Activated CD8-positive, alpha-beta T cell treated with anti-CD3 and anti-CD28 coated beads for 36 hours (primary cell): ENCODE measurements around the gene UBR3. TPM values are rescaled to one million over a fixed set of nuclear protein-coding genes. Genes with fewer than 3 reads are reported as not detected.
"Not testable (repeated sequence)": the region's sequence is repeated elsewhere in the genome, so short reads cannot be mapped to it uniquely, and the experiment has no call there.

ENCODE experiments used
- ATAC-seq: fragments of 200-7000 bp; cut with Tn5 transposase; one replicate; pipeline ENCODE4 v1.10.0; 2021; ENCODE audit warnings: mild to moderate bottlenecking, moderate library complexity
- CTCF ChIA-PET: fragments of 350-600 bp; sonication (Branson Sonifier 250); formaldehyde crosslinking; loops from one replicate; lab custom pipeline; 2021; ENCODE audit warnings: antibody characterized with exemption; lab: Charles Lee
- POLR2A ChIA-PET: fragments of 350-600 bp; sonication (Branson Sonifier 250); formaldehyde crosslinking; loops from one replicate; lab custom pipeline; 2021; ENCODE audit warnings: antibody characterized with exemption; lab: Charles Lee
- DNase-seq: peaks from one replicate; pipeline ENCODE4 v3.0.0-alpha.2; 2020
- H3K27ac Mint-ChIP-seq: one replicate; pipeline ENCODE4 v1.8.0; 2021; ENCODE audit warnings: mild to moderate bottlenecking, mixed read lengths
- H3K27me3 Mint-ChIP-seq: one replicate; pipeline ENCODE4 v1.8.0; 2021; ENCODE audit warnings: mixed read lengths
- H3K36me3 Mint-ChIP-seq: one replicate; pipeline ENCODE4 v1.8.0; 2021; ENCODE audit warnings: low read depth, mixed read lengths
- H3K4me1 Mint-ChIP-seq: one replicate; pipeline ENCODE4 v1.8.0; 2021; ENCODE audit warnings: low read depth, mixed read lengths
- H3K4me3 Mint-ChIP-seq: one replicate; pipeline ENCODE4 v1.8.0; 2021; ENCODE audit warnings: mild to moderate bottlenecking, moderate library complexity, mixed read lengths
- H3K9me3 Mint-ChIP-seq: one replicate; pipeline ENCODE4 v1.8.0; 2021; ENCODE audit warnings: mixed read lengths
- intact Hi-C: fragments of 100-400 bp; cut with micrococcal nuclease; formaldehyde crosslinking; loops from one replicate; pipeline ENCODE4 v1.10.0; 2022
- total RNA-seq, 2 experiments: library from RNA; stranded (reverse); gene quantifications; one replicate each; pipeline ENCODE4 v1.2.3, GENCODE V29; 2021
- TF ChIP-seq, protein P1 (sequence below): fragments of 200-600 bp; IDR thresholded peaks from one replicate; pipeline ENCODE4 v1.8.0; 2022; ENCODE audit warnings: antibody characterized with exemption, mild to moderate bottlenecking

Gene UBR3
- total RNA-seq, 2 experiments from 2014 or later: 14.0 to 15.7 TPM

DNA sequence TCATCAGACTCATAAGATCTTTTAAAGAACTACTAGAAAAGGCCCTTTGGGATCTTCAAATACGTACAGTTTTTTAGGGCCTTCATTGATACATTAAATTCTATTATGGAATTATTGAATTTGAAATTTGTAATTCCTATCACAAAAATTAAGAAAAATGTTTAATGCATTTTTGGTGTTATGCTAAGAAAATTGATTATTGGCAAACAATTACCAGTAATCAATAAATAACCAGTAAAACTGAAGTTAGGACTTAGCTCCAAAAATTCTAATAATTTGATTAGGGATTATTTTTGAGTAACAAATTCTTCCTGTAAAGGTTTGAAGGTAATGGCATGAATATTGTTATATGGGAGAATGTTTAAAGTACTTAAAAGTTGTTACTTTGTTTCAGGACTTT lies 119.3 kb downstream of the UBR3 start:
- no peak for ATAC-seq
- no peak for DNase-seq
- ChIA-PET POLR2A (no interaction called here), CTCF (no interaction called here)
- TF ChIP-seq, protein P1, sequence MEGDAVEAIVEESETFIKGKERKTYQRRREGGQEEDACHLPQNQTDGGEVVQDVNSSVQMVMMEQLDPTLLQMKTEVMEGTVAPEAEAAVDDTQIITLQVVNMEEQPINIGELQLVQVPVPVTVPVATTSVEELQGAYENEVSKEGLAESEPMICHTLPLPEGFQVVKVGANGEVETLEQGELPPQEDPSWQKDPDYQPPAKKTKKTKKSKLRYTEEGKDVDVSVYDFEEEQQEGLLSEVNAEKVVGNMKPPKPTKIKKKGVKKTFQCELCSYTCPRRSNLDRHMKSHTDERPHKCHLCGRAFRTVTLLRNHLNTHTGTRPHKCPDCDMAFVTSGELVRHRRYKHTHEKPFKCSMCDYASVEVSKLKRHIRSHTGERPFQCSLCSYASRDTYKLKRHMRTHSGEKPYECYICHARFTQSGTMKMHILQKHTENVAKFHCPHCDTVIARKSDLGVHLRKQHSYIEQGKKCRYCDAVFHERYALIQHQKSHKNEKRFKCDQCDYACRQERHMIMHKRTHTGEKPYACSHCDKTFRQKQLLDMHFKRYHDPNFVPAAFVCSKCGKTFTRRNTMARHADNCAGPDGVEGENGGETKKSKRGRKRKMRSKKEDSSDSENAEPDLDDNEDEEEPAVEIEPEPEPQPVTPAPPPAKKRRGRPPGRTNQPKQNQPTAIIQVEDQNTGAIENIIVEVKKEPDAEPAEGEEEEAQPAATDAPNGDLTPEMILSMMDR: no peak
- Mint-ChIP-seq H3K4me3 (no peak overlapping the region), H3K36me3 (peaks cover 11% of the 10 kb centered on the region), H3K27ac (no peak overlapping the region), H3K9me3 (no peaks in the 10 kb centered on the region), H3K27me3 (no peaks in the 10 kb centered on the region), H3K4me1 (peaks cover 6% of the 10 kb centered on the region)
- intact Hi-C loops: no loop called here

DNA sequence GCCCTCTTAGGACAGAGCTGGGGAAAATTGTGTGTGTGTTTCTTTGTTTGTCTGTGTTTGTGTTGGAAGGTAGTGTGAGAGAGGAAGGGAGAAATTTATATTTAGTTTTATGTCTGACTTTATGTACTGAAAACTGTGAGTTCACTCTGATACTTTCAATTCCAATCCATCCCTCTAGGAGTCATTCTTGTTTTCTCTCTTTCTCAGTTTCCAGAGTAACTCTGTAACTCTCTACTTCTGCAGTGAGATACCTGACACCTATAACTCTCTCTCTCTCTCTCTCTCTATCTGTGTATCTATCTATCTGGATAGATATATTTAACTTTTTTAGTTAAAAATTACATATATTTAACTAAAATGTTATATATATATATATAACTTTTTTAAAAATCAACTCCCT lies 128.7 kb downstream of the UBR3 start:
- H3K27me3 Mint-ChIP-seq: no peaks in the 10 kb centered on the region
- H3K4me1 Mint-ChIP-seq: no peaks in the 10 kb centered on the region
- ChIA-PET CTCF (no interaction called here), POLR2A (no interaction called here)
- H3K4me3 Mint-ChIP-seq: no peak overlapping the region
- no peak for DNase-seq
- intact Hi-C loops: no loop called here
- TF ChIP-seq, protein P1: no peak
- H3K9me3 Mint-ChIP-seq: no peaks in the 10 kb centered on the region
- H3K36me3 Mint-ChIP-seq: peaks cover 22% of the 10 kb centered on the region
- no peak overlapping the region for H3K27ac Mint-ChIP-seq
- ATAC-seq: no peak

DNA sequence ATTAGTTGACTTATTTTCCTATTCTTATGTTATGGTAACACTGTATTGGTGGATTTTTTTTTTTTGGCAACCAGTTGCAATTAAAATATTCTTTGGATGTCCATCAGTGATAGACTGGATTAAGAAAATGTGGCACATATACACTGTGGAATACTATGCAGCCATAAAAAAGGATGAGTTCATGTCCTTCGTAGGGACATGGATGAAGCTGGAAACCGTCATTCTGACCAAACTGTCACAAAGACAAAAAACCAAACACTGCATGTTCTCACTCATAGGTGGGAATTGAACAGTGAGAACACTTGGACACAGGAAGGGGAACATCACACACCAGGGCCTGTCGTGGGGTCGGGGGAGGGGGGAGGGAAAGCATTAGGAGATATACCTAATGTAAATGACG lies 130.0 kb downstream of the UBR3 start:
- H3K9me3 Mint-ChIP-seq, POLR2A ChIA-PET, DNase-seq, H3K27ac Mint-ChIP-seq, ATAC-seq, H3K4me3 Mint-ChIP-seq, H3K4me1 Mint-ChIP-seq, intact Hi-C loops, H3K27me3 Mint-ChIP-seq: not testable (repeated sequence)
- peaks cover 26% of the 10 kb centered on the region for H3K36me3 Mint-ChIP-seq
- CTCF ChIA-PET: interaction anchor here (1.0 kb wide), 1 partner anchor 367 kb away, joined by 3 read pairs; no protein-coding TSS in a partner anchor

DNA sequence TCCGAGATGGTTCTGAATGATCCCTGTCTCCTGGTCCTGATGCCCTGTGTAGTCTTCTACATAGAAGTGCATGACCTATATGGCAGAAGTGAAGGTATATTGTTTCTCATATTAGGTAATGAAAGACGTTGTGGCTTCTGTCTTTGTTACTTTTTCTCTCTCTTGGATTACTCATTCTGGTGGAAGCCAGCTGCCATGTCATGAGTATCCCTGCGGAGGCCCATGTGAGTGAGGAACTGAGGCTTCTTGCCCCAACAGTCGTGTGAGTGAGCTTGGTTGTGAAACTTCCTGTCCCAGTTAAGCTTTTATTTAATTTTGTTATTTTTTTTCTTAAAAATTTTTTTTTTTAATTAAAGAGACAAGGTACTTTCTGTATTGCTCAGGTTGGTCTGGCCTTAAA lies 134.7 kb downstream of the UBR3 start:
- DNase-seq (no peak), ATAC-seq (no peak)
- no peaks in the 10 kb centered on the region for H3K9me3 Mint-ChIP-seq
- no peaks in the 10 kb centered on the region for H3K27me3 Mint-ChIP-seq
- H3K27ac Mint-ChIP-seq: no peak overlapping the region
- intact Hi-C loops: no loop called here
- TF ChIP-seq, protein P1: no peak
- POLR2A ChIA-PET: no interaction called here
- H3K36me3 Mint-ChIP-seq: peaks cover 17% of the 10 kb centered on the region
- no peaks in the 10 kb centered on the region for H3K4me1 Mint-ChIP-seq
- CTCF ChIA-PET: no interaction called here
- no peak overlapping the region for H3K4me3 Mint-ChIP-seq

DNA sequence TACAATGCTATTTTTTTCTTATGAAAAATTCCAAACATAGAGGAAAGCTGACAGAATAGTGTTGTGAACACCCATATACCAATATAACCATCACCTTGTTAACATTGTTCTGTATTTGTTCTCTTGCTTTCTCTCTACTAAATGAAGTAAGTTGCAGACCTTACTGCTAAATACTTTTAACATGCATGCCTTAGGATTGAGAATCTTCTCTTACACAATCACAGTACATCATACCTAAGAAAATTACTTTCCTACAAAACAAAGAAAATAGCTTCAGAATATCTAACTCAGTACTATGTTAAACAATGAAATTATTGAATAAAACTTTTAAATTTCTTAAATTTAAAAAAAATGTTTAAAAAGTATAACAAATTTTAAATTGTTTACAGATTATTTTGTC lies 136.5 kb downstream of the UBR3 start:
- H3K36me3 Mint-ChIP-seq: peaks cover 18% of the 10 kb centered on the region
- intact Hi-C loops: no loop called here
- no peak overlapping the region for H3K4me3 Mint-ChIP-seq
- no peaks in the 10 kb centered on the region for H3K27me3 Mint-ChIP-seq
- TF ChIP-seq, protein P1: no peak
- DNase-seq (no peak), ATAC-seq (no peak)
- H3K27ac Mint-ChIP-seq: no peak overlapping the region
- no peaks in the 10 kb centered on the region for H3K4me1 Mint-ChIP-seq
- no peaks in the 10 kb centered on the region for H3K9me3 Mint-ChIP-seq
- ChIA-PET CTCF (no interaction called here), POLR2A (no interaction called here)

DNA sequence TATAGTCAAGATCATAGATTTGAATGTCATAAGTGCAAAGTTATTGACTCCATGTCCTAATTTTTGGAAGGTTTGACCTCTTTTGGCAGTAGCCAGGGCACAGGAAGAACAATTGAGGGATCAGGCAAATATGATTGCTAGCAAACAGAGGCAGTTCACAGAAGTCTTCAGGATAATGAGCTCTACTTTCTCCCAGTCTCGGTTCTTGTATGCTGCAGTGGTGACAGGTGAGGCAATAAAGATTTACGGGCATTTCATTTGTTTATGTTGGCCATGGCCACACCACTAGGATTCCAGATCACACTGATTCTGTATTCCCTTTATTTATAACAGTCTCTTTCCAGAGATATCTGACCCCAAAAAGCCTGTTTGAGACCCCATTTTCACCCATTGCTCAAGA lies 137.5 kb downstream of the UBR3 start:
- peaks cover 24% of the 10 kb centered on the region for H3K36me3 Mint-ChIP-seq
- ATAC-seq (no peak), DNase-seq (no peak)
- POLR2A ChIA-PET: no interaction called here
- CTCF ChIA-PET: no interaction called here
- H3K27ac Mint-ChIP-seq: no peak overlapping the region
- TF ChIP-seq, protein P1: no peak
- no peaks in the 10 kb centered on the region for H3K9me3 Mint-ChIP-seq
- no peaks in the 10 kb centered on the region for H3K27me3 Mint-ChIP-seq
- no peaks in the 10 kb centered on the region for H3K4me1 Mint-ChIP-seq
- no peak overlapping the region for H3K4me3 Mint-ChIP-seq
- intact Hi-C loops: no loop called here
